Measurements from ENCODE around the gene TNPO2. TPM values are rescaled to one million over a fixed set of nuclear protein-coding genes. Genes with fewer than 3 reads are reported as not detected.

TNPO2 gene
- total and polyA plus RNA-seq, 2 experiments from 2014 or later: 37.1 to 83.0 TPM

GRCh38 chr19:12668346-12668745 lies 55.4 kb downstream of the TNPO2 start (continued):
- no peak for TF ChIP-seq POLR2AphosphoS5 (IDR thresholded peaks at IDR 0.05; ENCODE audit: low read depth)

- Histone ChIP-seq H3F3A (replicated peaks; ENCODE audit: low read depth) (peaks cover 29% of the 10 kb centered on the region), H3K36me3 (ENCODE audit: insufficient read depth) (no peaks in the 10 kb centered on the region), H3K4me1 (ENCODE audit: insufficient read depth) (peaks cover 17% of the 10 kb centered on the region), H3K79me2 (replicated peaks; ENCODE audit: insufficient read depth) (peaks cover 29% of the 10 kb centered on the region), H2AFZ (no peak overlapping the region), H4K20me1 (replicated peaks; ENCODE audit: insufficient read depth) (no peaks in the 10 kb centered on the region), H3K4me2 (peak overlapping the region; percentile 98), H3K27ac (ENCODE audit: low read depth) (no peak overlapping the region), H3K27me3 (ENCODE audit: insufficient read depth) (no peaks in the 10 kb centered on the region), H3K4me3 (peak overlapping the region; percentile 95; the same call in 1 of the 2 replicates), H3K9me2 (ENCODE audit: insufficient read depth) (no peaks in the 10 kb centered on the region)
- peak overlapping the region; percentile 97 for H3K4me3 Mint-ChIP-seq
- H3K27ac Mint-ChIP-seq: no peak overlapping the region
- H3K27me3 Mint-ChIP-seq (ENCODE audit: insufficient read depth, low read depth, poor library complexity): peaks cover 34% of the 10 kb centered on the region
- H3K4me1 Mint-ChIP-seq: peaks cover 29% of the 10 kb centered on the region
- DNase-seq (ENCODE audit: low spot score): no peak
- TF ChIP-seq EZH2phosphoT487 (IDR thresholded peaks at IDR 0.05; ENCODE audit: unreplicated experiment): no peak
- TF ChIP-seq EZH2 (IDR thresholded peaks at IDR 0.05; ENCODE audit: low read depth, unreplicated experiment): no peak
- TF ChIP-seq CTCF (conservative IDR thresholded peaks at IDR 0.05; ENCODE audit: low read depth in 2 of 2): no peak
- no peak for TF ChIP-seq ZNF331 (CRISPR knock-in tag; IDR thresholded peaks at IDR 0.05; ENCODE audit: low read depth)
- TF ChIP-seq NANOG (IDR thresholded peaks at IDR 0.05; ENCODE audit: borderline replicate concordance): no peak
- TF ChIP-seq JUNB (IDR thresholded peaks at IDR 0.05; ENCODE audit: unreplicated experiment): no peak
- no peak for TF ChIP-seq STAT1 (IDR thresholded peaks at IDR 0.05; ENCODE audit: unreplicated experiment)
- TF ChIP-seq CREB1 (CRISPR knock-in tag; IDR thresholded peaks at IDR 0.05; ENCODE audit: low read depth): no peak
- no peak for TF ChIP-seq ETS1 (IDR thresholded peaks at IDR 0.05)
- TF ChIP-seq POLR2AphosphoS5 (IDR thresholded peaks at IDR 0.05; ENCODE audit: low read depth): no peak
- TF ChIP-seq ZNF462 (CRISPR knock-in tag; IDR thresholded peaks at IDR 0.05): no peak
- TF ChIP-seq REST (IDR thresholded peaks at IDR 0.05; ENCODE audit: unreplicated experiment): no peak
- H3K36me3 Mint-ChIP-seq (ENCODE audit: low read depth): peaks cover 24% of the 10 kb centered on the region
- H3K9me3 Mint-ChIP-seq: no peaks in the 10 kb centered on the region; the same call in 2 of the 3 replicates
- ATAC-seq: no peak
These were observed 55.9 kb downstream of the TNPO2 start for GRCh38 chr19:12667731-12668302.

All from GM23338 (cell line).